COLO668 (cell line): ENCODE data around the gene MTM1.

ENCODE experiments used
- DNase-seq: peaks from one replicate; lab custom pipeline; 2025; ENCODE audit not compliant: unreplicated experiment; lab: John Stamatoyannopoulos, UW

Gene MTM1

GRCh38 chrX:150602743-150603142, 34.3 kb downstream of the MTM1 start:
- no peak for DNase-seq

DNA sequence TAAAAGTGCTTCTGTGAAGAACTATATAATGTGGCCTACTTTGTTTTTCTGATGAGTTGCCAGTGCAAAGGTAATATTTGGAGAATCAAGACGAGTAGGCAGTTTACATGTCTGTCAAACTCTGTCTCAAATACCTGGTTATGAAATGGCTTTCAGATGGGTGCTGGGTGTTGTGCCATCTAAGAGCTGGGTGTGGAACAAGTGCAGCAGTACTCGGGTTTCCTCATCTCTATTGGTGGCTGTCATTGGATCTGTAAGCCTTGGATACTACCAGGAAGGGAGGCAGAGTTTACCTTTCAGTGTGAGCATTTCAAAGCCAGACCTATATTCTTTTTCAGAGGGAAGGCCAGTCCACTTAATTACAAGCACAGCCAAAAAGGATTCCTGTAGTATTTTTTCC, 37.2 kb downstream of the MTM1 start:
- DNase-seq: no peak

- DNase-seq: no peak
These were observed 38.8 kb downstream of the MTM1 start for GRCh38 chrX:150607201-150607600.

DNA sequence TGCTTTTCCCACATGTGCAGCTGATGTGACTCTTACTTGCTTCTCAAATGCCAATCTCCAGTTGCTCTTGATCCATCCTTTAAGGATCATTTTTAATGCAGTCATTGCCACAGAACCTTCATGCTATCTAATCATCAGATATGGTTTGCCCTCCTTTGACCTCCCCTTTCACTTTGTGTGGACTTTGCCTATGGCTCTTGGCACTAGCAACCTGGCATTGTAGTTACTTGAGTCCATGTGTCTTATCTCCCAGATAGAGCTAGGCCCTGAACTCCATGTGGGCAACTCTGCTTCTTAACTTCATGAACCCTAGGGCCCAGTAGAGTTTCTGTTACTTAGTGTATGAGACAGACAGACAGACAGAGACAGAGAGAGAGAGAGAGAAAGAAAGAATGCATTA, 41.6 kb downstream of the MTM1 start:
- DNase-seq: no peak

DNA sequence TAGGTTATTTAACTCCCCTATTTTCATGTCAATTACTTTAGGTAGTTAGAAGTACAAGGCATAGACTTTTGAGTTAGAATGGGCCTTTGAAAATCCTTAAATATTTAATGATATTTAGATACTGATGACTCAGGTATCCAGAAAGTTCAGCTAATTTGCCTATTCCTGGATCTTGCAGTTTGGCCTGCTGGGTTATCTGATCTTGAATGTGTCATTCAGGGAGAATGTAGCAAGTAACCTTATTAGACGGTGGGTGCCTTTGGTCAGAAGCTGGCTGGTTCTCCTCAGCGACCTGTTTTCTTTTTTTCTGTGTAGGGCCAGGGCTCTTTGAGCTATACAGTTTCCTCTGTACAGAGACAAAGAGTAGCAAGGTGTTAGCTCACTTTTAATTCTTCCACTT, 42.0 kb downstream of the MTM1 start:
- no peak for DNase-seq

GRCh38 chrX:150615356-150615755, 46.9 kb downstream of the MTM1 start:
- no peak for DNase-seq

GRCh38 chrX:150616179-150616862, 47.9 kb downstream of the MTM1 start:
- DNase-seq: no peak

DNA sequence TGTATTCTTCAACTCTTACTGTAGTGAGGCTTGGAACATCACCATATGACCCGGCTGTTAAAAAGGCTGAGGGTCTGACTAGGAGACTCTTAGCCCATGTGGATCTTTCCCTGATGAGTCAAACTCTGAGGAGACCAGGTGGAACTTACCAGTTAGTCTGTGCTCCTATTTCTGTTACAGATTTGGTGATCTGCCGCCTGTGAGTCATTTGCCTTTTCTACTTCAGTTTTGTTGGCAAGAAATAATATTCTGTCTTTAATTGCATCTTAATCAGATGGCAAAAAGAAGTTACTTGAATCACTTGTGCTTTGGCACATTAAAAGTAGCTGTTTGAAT, 48.4 kb downstream of the MTM1 start:
- no peak for DNase-seq

DNA sequence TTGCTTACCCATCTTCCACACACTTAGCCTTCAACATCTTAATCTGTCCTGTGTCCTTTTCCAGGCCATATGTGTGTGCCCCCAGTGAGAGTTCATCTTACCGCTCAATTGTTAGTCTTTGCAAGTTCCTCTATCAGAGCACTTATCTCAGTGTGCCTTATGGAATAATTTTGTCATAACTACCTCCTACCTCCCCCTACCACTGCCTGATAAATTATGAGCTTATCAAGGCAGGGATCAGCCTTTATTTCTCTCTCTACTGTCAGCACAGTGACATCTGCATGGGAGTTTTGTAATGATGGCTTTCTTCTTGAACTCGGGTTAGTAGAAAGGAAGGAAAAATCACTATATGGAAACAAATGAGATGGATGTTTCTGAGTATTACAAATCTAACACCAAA, 53.2 kb downstream of the MTM1 start:
- no peak for DNase-seq

DNA sequence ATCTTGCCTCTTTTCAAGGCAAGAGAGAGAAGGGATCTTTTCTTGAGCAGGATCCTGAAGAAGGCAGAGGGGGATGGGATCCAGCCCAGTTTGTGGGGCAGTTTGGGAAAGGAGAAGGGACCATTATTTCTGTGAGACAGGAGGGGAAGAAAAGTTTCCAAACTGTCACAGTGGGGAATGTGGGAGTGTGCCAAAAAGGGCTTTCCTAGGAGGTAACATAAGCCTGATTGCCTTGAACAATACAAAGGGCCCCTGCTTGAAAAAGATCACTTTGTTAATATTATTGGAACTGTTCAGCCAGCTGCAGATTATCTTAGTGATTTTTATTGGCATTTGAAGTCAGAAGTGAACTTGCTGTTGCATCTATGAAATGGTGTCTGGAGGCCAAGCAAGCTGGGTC, 55.2 kb downstream of the MTM1 start:
- no peak for DNase-seq

DNA sequence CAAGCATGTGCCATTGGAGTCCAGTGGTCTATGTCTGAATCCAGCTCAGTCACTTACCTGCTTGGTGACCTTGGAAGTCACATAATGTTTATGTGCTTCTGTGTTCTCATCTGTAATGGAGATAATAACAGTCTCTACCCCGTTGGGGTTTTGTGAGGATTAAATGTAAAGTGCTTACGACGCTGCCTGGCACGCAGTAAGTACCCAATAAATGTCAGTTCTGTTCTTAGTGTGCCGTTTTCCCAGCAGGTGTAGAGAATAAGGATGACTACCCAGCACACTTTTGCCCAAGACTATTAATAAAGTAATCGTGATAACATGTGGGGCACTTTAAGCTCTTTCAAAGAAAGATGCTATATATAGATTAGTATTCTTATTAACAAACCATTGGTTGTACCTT, 56.7 kb downstream of the MTM1 start:
- no peak for DNase-seq

DNA sequence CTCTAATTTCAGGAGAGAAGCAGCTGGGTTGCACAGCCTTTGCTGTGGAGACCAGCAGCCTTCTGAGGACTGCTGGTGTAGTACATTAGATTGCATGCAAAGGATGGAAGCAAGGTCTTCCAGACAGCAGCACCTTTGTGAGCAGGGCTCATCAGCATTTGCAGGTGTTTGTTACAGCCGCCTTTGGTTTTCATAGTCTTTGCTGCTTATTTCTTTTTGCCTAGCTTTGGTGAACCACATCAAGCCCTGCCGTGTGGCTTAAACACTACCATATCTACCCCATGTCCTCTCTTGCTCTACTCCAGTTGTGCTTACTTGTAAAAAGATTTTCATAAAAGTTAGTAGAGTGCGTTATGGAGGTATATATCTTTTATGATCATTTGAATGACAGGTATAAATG, 57.5 kb downstream of the MTM1 start:
- no peak for DNase-seq

GRCh38 chrX:150627957-150628356, 59.5 kb downstream of the MTM1 start:
- DNase-seq: no peak

- no peak for DNase-seq
These were observed 67.5 kb downstream of the MTM1 start for GRCh38 chrX:150635952-150636351.

DNA sequence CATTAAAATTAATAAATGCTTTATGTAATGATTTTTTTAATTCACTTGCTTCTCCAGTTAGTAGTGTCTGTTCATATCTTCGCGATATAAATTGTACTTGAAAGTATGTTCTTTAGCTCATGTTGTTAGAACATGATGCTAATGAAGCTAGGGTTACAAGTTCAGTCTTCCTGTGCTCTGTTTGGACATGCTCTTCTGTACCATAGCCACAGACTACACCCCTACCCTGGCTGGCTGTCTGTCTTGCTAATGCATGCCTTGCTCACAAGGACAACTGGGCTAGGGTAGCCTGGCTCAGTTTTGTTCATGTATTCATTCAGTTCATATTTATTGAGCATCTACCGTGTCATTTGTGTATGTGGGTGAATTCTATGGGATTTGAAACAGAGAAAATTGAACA, 74.0 kb downstream of the MTM1 start:
- no peak for DNase-seq

GRCh38 chrX:150643271-150643670, 74.8 kb downstream of the MTM1 start:
- no peak for DNase-seq

DNA sequence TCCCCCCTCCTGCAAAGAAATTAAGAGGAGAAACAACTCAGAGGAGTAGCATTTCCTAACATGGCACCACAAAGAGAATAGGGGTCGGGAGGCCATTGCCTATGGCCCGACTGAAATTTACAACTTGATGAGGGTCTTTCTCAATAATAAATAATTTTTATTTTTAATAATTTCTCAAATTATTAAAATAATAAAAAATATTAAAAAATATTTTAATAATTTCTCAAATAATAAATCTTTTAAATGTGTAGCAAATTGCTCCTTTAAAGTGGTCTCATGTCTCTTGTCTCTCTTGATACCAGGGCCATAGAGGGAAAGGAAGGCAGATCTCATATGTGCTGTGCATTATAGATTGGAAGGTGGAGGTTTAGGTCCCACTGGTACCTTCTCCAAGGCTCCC, 75.5 kb downstream of the MTM1 start:
- no peak for DNase-seq

DNA sequence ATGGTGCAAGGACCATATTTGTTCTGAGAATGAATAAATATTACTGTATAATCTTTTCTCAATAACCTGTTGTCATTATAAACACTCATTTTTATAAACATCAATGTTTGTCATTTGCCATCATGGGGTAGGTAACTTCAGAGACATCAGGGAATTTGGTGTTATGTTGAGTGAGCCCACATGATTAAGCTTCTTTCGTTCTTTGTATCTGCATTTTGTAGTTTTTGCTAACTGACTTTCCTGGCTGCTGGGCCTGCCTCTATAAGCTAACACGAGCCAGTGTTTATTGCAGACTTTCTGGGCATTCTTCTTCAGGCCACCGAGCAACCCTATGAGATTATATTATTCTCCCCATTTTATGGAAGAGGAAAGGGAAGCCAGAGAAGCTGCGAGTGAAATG, 76.0 kb downstream of the MTM1 start:
- DNase-seq: no peak

DNA sequence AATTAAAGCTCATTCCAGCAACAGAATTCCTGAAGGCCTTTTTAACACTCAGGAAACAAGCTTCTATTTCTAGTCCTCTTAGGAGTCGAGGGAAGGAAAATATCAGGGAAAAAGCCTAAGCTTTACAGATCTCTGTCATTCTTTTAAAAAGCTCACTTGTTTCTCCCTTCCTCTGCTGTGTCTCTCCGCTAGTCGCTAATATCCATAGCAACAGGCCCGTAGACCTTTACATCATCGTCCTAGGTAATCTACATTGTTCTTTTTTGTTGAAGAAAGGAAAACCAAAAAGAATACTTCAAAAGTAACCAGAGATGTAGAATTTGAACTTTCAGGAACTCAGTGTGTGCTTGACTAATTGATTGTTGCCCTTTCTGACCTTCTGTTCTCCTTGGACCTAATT, 78.9 kb downstream of the MTM1 start:
- DNase-seq: no peak

- DNase-seq: no peak
These were observed 80.0 kb downstream of the MTM1 start for GRCh38 chrX:150648296-150648940.

DNA sequence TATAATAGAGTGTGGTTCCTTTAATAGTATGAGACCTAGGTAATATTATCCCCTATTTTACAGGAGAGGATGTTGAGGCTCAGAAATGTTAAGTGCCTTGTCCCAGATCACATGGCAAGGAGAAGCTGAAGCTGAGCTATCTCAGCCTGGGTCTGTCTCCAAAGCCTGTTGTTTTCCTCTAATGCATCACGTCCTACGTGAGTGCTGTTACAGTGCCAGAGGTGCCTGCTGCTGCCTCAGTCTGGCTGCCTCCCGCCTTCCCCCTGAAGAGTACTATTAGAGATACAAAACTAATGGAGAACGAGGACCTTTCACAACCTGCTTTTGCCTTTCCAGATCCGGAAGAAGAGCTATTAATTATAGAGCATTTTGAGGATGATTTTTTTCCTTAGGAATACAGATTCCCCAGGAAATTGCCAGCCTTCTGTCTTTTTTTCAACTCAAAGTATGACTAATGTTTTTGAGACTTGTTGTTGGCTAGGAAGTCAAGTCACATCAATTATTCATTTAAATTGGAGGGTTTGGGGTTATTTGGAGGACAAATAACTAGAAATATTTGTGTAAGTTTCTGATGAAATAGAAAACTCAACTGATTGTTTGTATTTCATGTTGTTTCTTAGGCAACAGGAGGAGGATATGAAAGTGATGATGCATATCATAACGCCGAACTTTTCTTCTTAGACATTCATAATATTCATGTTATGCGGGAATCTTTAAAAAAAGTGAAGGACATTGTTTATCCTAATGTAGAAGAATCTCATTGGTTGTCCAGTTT, 80.9 kb downstream of the MTM1 start:
- DNase-seq: no peak

DNA sequence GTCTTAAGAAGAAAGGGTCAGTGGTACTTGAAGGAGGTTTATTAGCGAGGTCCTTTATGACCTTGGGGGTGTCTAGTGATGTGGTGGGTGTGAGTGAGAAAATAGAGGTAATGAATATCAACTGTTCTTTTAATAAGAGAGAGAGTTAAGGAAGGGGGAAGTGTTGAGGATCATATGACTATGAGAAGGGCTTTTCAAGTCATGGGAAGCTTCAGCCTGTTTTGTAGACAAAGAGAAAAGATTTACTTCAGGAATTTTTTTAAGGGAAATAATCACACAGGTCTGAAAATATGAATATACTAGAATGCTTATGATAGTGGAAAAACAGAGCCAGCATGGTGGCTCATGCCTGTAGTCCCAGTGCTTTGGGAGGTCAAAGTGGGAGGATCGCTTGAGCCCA, 83.5 kb downstream of the MTM1 start:
- no peak for DNase-seq
